Fibroblast of lung (primary cell): ENCODE results near the gene HAPLN1.

Experiments
- EZH2 ChIP-seq: IDR thresholded peaks from 2 replicates; pipeline ENCODE4 v1.5.1; 2012; ENCODE audit warnings: low read length, control low read depth, mild to moderate bottlenecking; ENCODE audit errors: missing control alignments
- TF ChIP-seq, protein P1 (sequence below), 2 donors: IDR thresholded peaks in 1 of 2; conservative IDR thresholded peaks in 1 of 2; 1 replicate in 1 of 2; 2 replicates in 1 of 2; pipeline ENCODE4 v1.5.1; 2011 to 2012; ENCODE audit warnings: low read length in 2 of 2, control low read depth in 1 of 2, inconsistent platforms in 1 of 2, low read depth in 1 of 2, mild to moderate bottlenecking in 1 of 2

DNA sequence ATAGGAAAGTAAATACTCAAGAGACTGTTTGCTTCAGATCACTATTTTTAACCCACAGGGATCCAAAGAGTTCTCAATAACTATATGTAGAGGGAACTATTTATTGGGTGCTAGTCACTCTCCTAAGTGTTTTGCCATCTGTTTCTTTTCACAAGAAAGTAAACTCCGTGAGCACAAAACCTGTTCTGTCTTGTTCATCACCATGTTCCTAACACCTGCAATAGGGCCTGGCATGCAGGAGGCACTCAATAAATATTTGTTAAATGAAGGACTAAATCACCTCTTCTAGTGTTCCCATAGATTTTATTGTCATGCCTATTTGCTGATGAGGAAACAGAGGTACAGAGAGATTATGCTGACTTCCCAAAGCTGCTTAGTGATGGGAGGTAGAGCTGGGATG is 130.9 kb downstream of the HAPLN1 start:
- TF ChIP-seq, protein P1, sequence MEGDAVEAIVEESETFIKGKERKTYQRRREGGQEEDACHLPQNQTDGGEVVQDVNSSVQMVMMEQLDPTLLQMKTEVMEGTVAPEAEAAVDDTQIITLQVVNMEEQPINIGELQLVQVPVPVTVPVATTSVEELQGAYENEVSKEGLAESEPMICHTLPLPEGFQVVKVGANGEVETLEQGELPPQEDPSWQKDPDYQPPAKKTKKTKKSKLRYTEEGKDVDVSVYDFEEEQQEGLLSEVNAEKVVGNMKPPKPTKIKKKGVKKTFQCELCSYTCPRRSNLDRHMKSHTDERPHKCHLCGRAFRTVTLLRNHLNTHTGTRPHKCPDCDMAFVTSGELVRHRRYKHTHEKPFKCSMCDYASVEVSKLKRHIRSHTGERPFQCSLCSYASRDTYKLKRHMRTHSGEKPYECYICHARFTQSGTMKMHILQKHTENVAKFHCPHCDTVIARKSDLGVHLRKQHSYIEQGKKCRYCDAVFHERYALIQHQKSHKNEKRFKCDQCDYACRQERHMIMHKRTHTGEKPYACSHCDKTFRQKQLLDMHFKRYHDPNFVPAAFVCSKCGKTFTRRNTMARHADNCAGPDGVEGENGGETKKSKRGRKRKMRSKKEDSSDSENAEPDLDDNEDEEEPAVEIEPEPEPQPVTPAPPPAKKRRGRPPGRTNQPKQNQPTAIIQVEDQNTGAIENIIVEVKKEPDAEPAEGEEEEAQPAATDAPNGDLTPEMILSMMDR (conservative IDR thresholded peaks at IDR 0.05 in 1 of 2, IDR thresholded peaks at IDR 0.05 in 1 of 2; ENCODE audit: low read depth in 1 of 2, low read length in 2 of 2), result no peak
- TF ChIP-seq EZH2, result no peak
